ENCODE measurements around the gene C6orf120. TPM values are rescaled to one million over a fixed set of nuclear protein-coding genes. Genes with fewer than 3 reads are reported as not detected.

Gene C6orf120
- total and polyA plus RNA-seq, 3 experiments from 2014 or later = 8.9 to 25.5 (median 23.6) TPM

GRCh38 chr6:169669147-169669546 is 32.8 kb upstream of the C6orf120 start:
- Histone ChIP-seq H3K9me3 (ENCODE audit: low read length) (no peaks in the 10 kb centered on the region), H3K36me3 (ENCODE audit: insufficient read depth, low read length) (peaks cover 9% of the 10 kb centered on the region), H3K27ac (ENCODE audit: low read depth, low read length) (no peak overlapping the region), H3K4me1 (ENCODE audit: insufficient read depth, low read length) (no peaks in the 10 kb centered on the region), H3K27me3 (ENCODE audit: insufficient read depth, low read length, poor library complexity, severe bottlenecking) (no peaks in the 10 kb centered on the region), H3K4me3 (ENCODE audit: low read length) (no peak overlapping the region)
- H3K4me1 Mint-ChIP-seq = peaks cover 0 to 12% (median 8%) of the 10 kb centered on the region in 3 donors
- DNase-seq = no peak
- H3K27ac Mint-ChIP-seq = peak overlapping the region in 1 of 8 donors; percentile 30
- ChIA-PET POLR2A (no interaction called here), CTCF (no interaction called here)
- no peaks in the 10 kb centered on the region for H3K27me3 Mint-ChIP-seq
- no peaks in the 10 kb centered on the region for H3K9me3 Mint-ChIP-seq
- H3K36me3 Mint-ChIP-seq = peaks cover 0 to 65% (median 29%) of the 10 kb centered on the region in 3 donors
- no peak overlapping the region for H3K4me3 Mint-ChIP-seq

GRCh38 chr6:169669889-169670288 is 32.0 kb upstream of the C6orf120 start:
- Mint-ChIP-seq H3K9me3 (no peaks in the 10 kb centered on the region), H3K4me3 (no peak overlapping the region), H3K27ac (no peak overlapping the region), H3K27me3 (no peaks in the 10 kb centered on the region), H3K36me3 (peaks cover 5 to 65% (median 30%) of the 10 kb centered on the region in 3 donors), H3K4me1 (peaks cover 0 to 12% (median 8%) of the 10 kb centered on the region in 3 donors)
- Histone ChIP-seq H3K36me3 (ENCODE audit: insufficient read depth, low read length) (peaks cover 7% of the 10 kb centered on the region), H3K9me3 (ENCODE audit: low read length) (no peaks in the 10 kb centered on the region), H3K27me3 (ENCODE audit: insufficient read depth, low read length, poor library complexity, severe bottlenecking) (no peaks in the 10 kb centered on the region), H3K4me1 (ENCODE audit: insufficient read depth, low read length) (no peaks in the 10 kb centered on the region), H3K27ac (ENCODE audit: low read depth, low read length) (no peak overlapping the region), H3K4me3 (ENCODE audit: low read length) (no peak overlapping the region)
- no peak for DNase-seq
- ChIA-PET POLR2A (no interaction called here), CTCF (no interaction called here)

GRCh38 chr6:169671563-169671962 is 30.4 kb upstream of the C6orf120 start:
- H3K27me3 Mint-ChIP-seq = no peaks in the 10 kb centered on the region
- ChIA-PET CTCF (no interaction called here), POLR2A (no interaction called here)
- Histone ChIP-seq H3K27ac (ENCODE audit: low read depth, low read length) (no peak overlapping the region), H3K4me1 (ENCODE audit: insufficient read depth, low read length) (no peaks in the 10 kb centered on the region), H3K4me3 (ENCODE audit: low read length) (no peak overlapping the region), H3K9me3 (ENCODE audit: low read length) (no peaks in the 10 kb centered on the region), H3K36me3 (ENCODE audit: insufficient read depth, low read length) (peaks cover 7% of the 10 kb centered on the region), H3K27me3 (ENCODE audit: insufficient read depth, low read length, poor library complexity, severe bottlenecking) (no peaks in the 10 kb centered on the region)
- peaks cover 5 to 52% (median 28%) of the 10 kb centered on the region in 3 donors for H3K36me3 Mint-ChIP-seq
- no peak for DNase-seq
- no peaks in the 10 kb centered on the region for H3K9me3 Mint-ChIP-seq
- peaks cover 0 to 12% (median 8%) of the 10 kb centered on the region in 3 donors for H3K4me1 Mint-ChIP-seq
- H3K27ac Mint-ChIP-seq = peak overlapping the region in 2 of 8 donors; percentile 20 to 42
- H3K4me3 Mint-ChIP-seq = no peak overlapping the region

GRCh38 chr6:169675011-169675410 is 26.9 kb upstream of the C6orf120 start:
- ChIA-PET POLR2A (no interaction called here), CTCF (no interaction called here)
- Mint-ChIP-seq H3K36me3 (peaks cover 19 to 46% (median 23%) of the 10 kb centered on the region in 3 donors), H3K27me3 (no peaks in the 10 kb centered on the region), H3K4me1 (peaks cover 0 to 4% (median under 1%) of the 10 kb centered on the region in 3 donors), H3K4me3 (no peak overlapping the region), H3K9me3 (no peaks in the 10 kb centered on the region), H3K27ac (no peak overlapping the region)
- H3K36me3 ChIP-seq (ENCODE audit: insufficient read depth, low read length) = peaks cover 12% of the 10 kb centered on the region
- DNase-seq = no peak
- H3K9me3 ChIP-seq (ENCODE audit: low read length) = no peaks in the 10 kb centered on the region
- H3K4me3 ChIP-seq (ENCODE audit: low read length) = no peak overlapping the region
- H3K4me1 ChIP-seq (ENCODE audit: insufficient read depth, low read length) = no peaks in the 10 kb centered on the region
- no peak overlapping the region for H3K27ac ChIP-seq (ENCODE audit: low read depth, low read length)
- H3K27me3 ChIP-seq (ENCODE audit: insufficient read depth, low read length, poor library complexity, severe bottlenecking) = no peaks in the 10 kb centered on the region

GRCh38 chr6:169677096-169677495 is 24.8 kb upstream of the C6orf120 start:
- ChIA-PET CTCF (no interaction called here), POLR2A (no interaction called here)
- no peaks in the 10 kb centered on the region for H3K4me1 ChIP-seq (ENCODE audit: insufficient read depth, low read length)
- H3K9me3 ChIP-seq (ENCODE audit: low read length) = no peaks in the 10 kb centered on the region
- Mint-ChIP-seq H3K4me3 (no peak overlapping the region), H3K27ac (no peak overlapping the region), H3K4me1 (no peaks in the 10 kb centered on the region), H3K27me3 (no peaks in the 10 kb centered on the region), H3K36me3 (peaks cover 29 to 48% (median 33%) of the 10 kb centered on the region in 3 donors), H3K9me3 (no peaks in the 10 kb centered on the region)
- H3K4me3 ChIP-seq (ENCODE audit: low read length) = no peak overlapping the region
- H3K36me3 ChIP-seq (ENCODE audit: insufficient read depth, low read length) = peaks cover 5% of the 10 kb centered on the region
- H3K27ac ChIP-seq (ENCODE audit: low read depth, low read length) = no peak overlapping the region
- H3K27me3 ChIP-seq (ENCODE audit: insufficient read depth, low read length, poor library complexity, severe bottlenecking) = no peaks in the 10 kb centered on the region
- no peak for DNase-seq

- Mint-ChIP-seq H3K4me3 (no peak overlapping the region), H3K27me3 (no peaks in the 10 kb centered on the region), H3K36me3 (peaks cover 31 to 52% (median 45%) of the 10 kb centered on the region in 3 donors), H3K9me3 (no peaks in the 10 kb centered on the region), H3K27ac (no peak overlapping the region), H3K4me1 (no peaks in the 10 kb centered on the region)
- POLR2A ChIA-PET = no interaction called here
- CTCF ChIA-PET = no interaction called here
- DNase-seq = no peak
- Histone ChIP-seq H3K27ac (ENCODE audit: low read depth, low read length) (no peak overlapping the region), H3K4me1 (ENCODE audit: insufficient read depth, low read length) (no peaks in the 10 kb centered on the region), H3K9me3 (ENCODE audit: low read length) (no peaks in the 10 kb centered on the region), H3K36me3 (ENCODE audit: insufficient read depth, low read length) (peaks cover 5% of the 10 kb centered on the region), H3K27me3 (ENCODE audit: insufficient read depth, low read length, poor library complexity, severe bottlenecking) (no peaks in the 10 kb centered on the region), H3K4me3 (ENCODE audit: low read length) (no peak overlapping the region)
Observed at GRCh38 chr6:169678342-169678741, 23.6 kb upstream of the C6orf120 start.

- H3K4me3 Mint-ChIP-seq = peak overlapping the region in 1 of 7 donors; percentile 55
- H3K4me3 ChIP-seq (ENCODE audit: low read length) = no peak overlapping the region
- H3K27ac Mint-ChIP-seq = peak overlapping the region in 1 of 8 donors; percentile 81
- H3K27me3 ChIP-seq (ENCODE audit: insufficient read depth, low read length, poor library complexity, severe bottlenecking) = no peaks in the 10 kb centered on the region
- peaks cover 5% of the 10 kb centered on the region for H3K36me3 ChIP-seq (ENCODE audit: insufficient read depth, low read length)
- H3K4me1 Mint-ChIP-seq = no peaks in the 10 kb centered on the region
- H3K4me1 ChIP-seq (ENCODE audit: insufficient read depth, low read length) = no peaks in the 10 kb centered on the region
- no peaks in the 10 kb centered on the region for H3K9me3 ChIP-seq (ENCODE audit: low read length)
- no peak for DNase-seq
- ChIA-PET POLR2A (no interaction called here), CTCF (interaction anchor here (1.1 kb wide), 1 partner anchor 9 kb away, joined by 3 read pairs; no protein-coding TSS in a partner anchor)
- peaks cover 51 to 84% (median 68%) of the 10 kb centered on the region in 3 donors for H3K36me3 Mint-ChIP-seq
- H3K27ac ChIP-seq (ENCODE audit: low read depth, low read length) = no peak overlapping the region
- H3K27me3 Mint-ChIP-seq = no peaks in the 10 kb centered on the region
- H3K9me3 Mint-ChIP-seq = peaks cover 0 to 22% (median 15%) of the 10 kb centered on the region in 5 donors
Observed at GRCh38 chr6:169684056-169684455, 17.9 kb upstream of the C6orf120 start.

GRCh38 chr6:169685860-169686259 is 16.1 kb upstream of the C6orf120 start:
- no peaks in the 10 kb centered on the region for H3K36me3 ChIP-seq (ENCODE audit: insufficient read depth, low read length)
- H3K4me3 ChIP-seq (ENCODE audit: low read length) = no peak overlapping the region
- no peaks in the 10 kb centered on the region for H3K27me3 ChIP-seq (ENCODE audit: insufficient read depth, low read length, poor library complexity, severe bottlenecking)
- ChIA-PET CTCF (interaction anchor here (0.9 kb wide), 1 partner anchor 105 kb away, joined by 3 read pairs; no protein-coding TSS in a partner anchor), POLR2A (no interaction called here)
- Mint-ChIP-seq H3K4me3 (no peak overlapping the region), H3K9me3 (peaks cover 0 to 22% (median 15%) of the 10 kb centered on the region in 5 donors), H3K27ac (no peak overlapping the region), H3K4me1 (peaks cover 4 to 7% (median 6%) of the 10 kb centered on the region in 3 donors), H3K27me3 (no peaks in the 10 kb centered on the region), H3K36me3 (peaks cover 47 to 74% (median 57%) of the 10 kb centered on the region in 3 donors)
- H3K9me3 ChIP-seq (ENCODE audit: low read length) = no peaks in the 10 kb centered on the region
- DNase-seq = no peak
- no peak overlapping the region for H3K27ac ChIP-seq (ENCODE audit: low read depth, low read length)
- no peaks in the 10 kb centered on the region for H3K4me1 ChIP-seq (ENCODE audit: insufficient read depth, low read length)

Measured in CD8-positive, alpha-beta memory T cell (primary cell).